G401.6 (cell line): Measurements from ENCODE around the gene IFNA16.
"Not testable (repeated sequence)": the region's sequence is repeated elsewhere in the genome, so short reads cannot be mapped to it uniquely, and the experiment has no call there.

Source experiments
- FAIRE-seq: peaks from 2 replicates; lab custom pipeline; 2012; peaks lifted over from hg19 to GRCh38; lab: Jason Lieb, UNC

Gene IFNA16

DNA sequence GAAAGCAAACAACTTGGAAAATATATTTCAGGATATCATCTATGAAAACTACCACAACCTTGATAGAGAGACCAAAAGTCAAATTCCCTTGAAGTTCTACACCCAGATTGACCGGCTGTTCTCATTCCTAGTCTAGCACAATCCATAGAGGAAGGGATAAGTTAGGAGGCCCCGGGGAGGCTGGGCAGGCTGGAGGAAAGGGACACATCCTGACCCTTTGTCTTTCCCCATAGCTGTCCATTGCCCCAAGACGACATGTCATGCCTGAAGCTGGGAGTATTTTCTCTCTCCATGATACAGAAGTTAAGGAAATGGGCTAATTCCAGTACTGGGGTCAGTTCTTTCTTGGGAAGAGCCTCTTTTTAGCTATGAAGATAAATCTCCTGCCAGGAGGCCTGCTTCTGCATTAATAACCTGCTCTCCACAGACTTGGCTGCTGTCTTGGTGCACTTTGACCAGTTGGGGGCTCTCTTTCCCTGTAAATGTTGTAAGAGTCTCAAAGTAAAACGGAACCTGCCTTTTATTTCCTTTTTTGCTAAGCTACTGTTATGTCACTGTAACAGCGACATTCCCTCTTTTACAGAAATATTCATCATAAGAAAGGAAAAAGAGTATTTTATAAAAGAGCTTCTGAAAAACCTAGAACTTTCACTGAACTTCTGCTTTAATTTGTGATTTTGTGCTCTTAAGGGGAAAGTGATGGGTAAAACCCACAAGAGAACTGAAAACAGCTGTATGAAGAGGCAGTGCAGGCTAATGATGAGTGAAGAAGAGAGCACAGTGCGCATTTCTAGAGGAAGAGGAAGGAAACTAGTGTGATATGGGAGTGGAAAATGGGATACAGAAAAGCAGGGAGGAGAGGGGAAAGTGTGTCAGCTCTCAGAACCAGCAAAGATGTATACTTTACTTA, 22.0 kb downstream of the IFNA16 start:
- not testable (repeated sequence) for FAIRE-seq

DNA sequence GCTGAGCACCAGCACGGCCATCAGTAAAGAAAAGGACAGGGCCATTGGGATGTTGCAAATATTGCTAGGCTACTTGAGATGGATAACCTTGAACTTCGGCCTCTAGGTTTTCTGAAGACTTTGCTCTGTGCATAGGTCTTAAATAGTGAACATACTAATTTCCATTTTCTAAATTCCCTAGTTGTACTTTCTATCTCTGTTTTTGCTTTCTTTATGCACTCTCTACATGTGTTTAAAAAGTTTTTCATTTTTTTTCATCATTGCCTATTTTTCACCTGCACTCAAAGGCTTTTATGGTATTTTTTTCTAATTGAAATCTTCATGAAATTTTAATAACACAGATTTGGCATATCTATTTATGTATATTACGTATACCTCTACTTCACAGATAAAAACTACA, 29.6 kb downstream of the IFNA16 start, which contains the start of gene IFNA4:
Gene IFNA4, minus strand, starts transcription at position 101 of the 400 bp plus-strand sequence. Its CDS starts 56 bp downstream, at position 45.
- not testable (repeated sequence) for FAIRE-seq

DNA sequence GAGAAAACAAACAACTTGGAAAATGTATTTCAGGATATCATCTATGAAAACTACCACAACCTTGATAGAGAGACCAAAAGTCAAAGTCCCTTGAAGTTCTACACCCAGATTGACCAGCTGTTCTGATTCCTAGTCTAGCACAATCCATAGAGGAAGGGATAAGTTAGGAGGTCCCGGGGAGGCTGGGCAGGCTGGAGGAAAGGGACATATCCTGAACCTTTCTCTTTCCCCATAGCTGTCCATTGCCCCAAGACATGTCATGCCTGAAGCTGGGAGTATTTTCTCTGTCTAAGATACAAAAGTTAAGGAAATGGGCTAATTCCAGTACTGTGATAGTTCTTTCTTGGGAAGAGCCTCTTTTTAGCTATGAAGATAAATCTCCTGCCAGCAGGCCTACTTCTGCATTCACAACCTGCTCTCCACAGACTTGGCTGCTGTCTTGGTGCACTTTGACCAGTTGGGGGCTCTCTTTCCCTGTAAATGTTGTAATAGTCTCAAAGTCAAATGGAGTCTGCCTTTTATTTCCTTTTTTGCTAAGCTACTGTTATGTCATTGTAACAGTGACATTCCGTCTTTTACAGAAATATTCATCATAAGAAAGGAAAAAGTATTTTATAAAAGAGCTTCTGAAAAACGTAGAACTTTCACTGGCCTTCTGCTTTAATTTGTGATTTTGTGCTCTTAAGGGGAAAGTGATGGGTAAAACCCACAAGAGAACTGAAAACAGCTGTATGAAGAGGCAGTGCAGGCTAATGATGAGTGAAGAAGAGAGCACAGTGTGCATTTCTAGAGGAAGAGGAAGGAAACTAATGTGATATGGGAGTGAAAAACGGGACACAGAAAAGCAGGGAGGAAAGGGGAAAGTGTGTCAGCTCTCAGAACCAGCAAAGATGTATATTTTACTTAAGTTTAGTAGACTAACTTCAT, 34.0 kb downstream of the IFNA16 start:
- FAIRE-seq: peak; percentile 75

DNA sequence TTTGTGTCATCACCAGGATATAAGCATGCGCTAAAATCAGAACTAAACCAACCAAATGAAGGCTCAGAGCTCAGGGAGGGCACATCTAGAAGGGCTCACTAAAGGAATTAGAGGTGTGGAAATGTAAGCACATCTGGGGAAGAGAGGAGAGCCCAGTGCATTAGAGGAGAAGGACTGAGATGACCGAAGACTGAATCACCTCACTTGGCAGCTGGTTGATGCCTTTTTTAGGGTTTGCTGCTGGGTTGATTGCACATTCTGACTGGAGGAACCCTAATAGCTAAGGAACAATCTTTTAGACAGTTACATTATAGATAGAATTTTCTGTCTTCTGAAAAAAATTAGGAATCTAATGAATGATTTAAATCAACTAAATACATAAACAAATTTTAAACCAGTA, 42.4 kb downstream of the IFNA16 start:
- no peak for FAIRE-seq

DNA sequence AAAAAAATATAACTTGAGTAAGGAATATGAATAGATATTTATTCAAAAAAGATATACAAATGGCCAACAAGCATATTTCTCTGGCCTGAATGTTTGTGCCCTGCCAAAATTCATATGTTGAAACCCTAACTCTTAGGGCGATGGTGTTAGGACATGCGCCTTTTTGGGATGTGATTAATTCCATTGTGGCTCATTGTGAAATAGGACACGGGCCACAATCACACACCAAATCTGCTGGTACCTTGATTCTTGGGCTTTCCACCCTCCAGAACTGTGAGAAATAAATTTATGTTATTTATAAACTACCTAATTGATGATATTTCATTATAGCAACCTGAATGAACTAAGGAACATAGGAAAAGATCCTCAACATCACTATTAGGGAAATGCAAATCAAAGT, 45.0 kb downstream of the IFNA16 start:
- FAIRE-seq: no peak

DNA sequence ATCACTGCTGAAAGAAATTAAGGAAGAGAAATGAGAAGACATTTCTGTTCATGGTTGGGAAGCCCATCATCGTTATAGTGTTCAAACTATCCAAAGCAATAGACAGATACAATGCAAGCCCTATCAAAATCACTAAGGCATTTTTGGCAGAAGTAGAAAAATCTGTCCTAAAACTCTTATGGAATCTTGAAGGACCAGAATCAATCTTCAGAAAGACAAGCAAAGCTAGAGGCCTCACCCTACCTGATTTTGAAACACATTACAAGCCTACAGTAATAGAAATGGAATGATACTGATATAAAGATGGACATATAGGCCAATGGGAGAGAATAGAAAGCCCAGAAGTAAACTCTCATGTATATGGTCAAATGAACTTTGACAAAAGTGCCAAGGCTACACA, 45.8 kb downstream of the IFNA16 start:
- no peak for FAIRE-seq

DNA sequence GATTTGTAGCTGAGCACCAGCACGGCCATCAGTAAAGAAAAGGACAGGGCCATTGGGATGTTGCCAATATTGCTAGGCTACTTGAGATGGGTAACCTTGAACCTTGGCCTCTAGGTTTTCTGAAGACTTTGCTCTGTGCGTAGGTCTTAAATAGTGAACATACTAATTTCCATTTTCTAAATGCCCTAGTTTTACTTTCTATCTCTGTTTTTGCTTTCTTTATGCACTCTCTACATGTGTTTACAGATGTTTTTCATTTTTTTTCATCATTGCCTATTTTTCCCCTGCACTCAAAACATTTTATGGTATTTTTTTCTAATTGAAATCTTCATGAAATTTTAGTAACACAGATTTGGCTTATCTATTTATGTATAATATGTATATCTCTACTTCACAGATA, 50.6 kb downstream of the IFNA16 start, which contains the start of gene IFNA21:
Gene IFNA21, minus strand, starts transcription at position 101 of the 400 bp plus-strand sequence. Its CDS starts 48 bp downstream, at position 53.
- not testable (repeated sequence) for FAIRE-seq
